Measurements from ENCODE around the gene MOB4. TPM values are rescaled to one million over a fixed set of nuclear protein-coding genes. Genes with fewer than 3 reads are reported as not detected.

Gene MOB4
- total and polyA plus RNA-seq, 12 donors = 17.2 to 43.2 (median 30.5) TPM

GRCh38 chr2:197516393-197516761 lies 511 bp downstream of the MOB4 start:
- 0% methylated on average over 17 of the region's 17 CpGs for WGBS, 2 donors
- peaks cover 0 to 11% (median 0%) of the 10 kb centered on the region in 9 donors for H3K36me3 ChIP-seq
- H3K4me3 ChIP-seq = peak overlapping the region; percentile 78 to 96 (median 84)
- no peak for TF ChIP-seq CTCF (IDR thresholded peaks at IDR 0.05)
- H3K27me3 ChIP-seq = no peaks in the 10 kb centered on the region
- intact Hi-C loops (cut with DNase I) = loop anchor here in 5 of 10 donors (5.0 to 10.0 kb wide), 3 partner anchors 156 to 191 kb away; partner anchors contain the start of gene MARS2 (in 5 of the 5)
- peaks cover 0 to 43% (median 30%) of the 10 kb centered on the region in 9 donors for H3K4me1 ChIP-seq
- H3K27ac ChIP-seq = peak overlapping the region; percentile 90 to 99 (median 94)
- peaks cover 0 to 4% (median 0%) of the 10 kb centered on the region in 11 donors for H3K9me3 ChIP-seq
- peak in 6 of 8 donors; percentile 3 to 26 (median 6) for ATAC-seq
- DNase-seq = no peak

- peaks cover 0 to 43% (median 30%) of the 10 kb centered on the region in 9 donors for H3K4me1 ChIP-seq
- TF ChIP-seq CTCF (IDR thresholded peaks at IDR 0.05) = no peak
- H3K9me3 ChIP-seq = peaks cover 0 to 4% (median 0%) of the 10 kb centered on the region in 11 donors
- intact Hi-C loops (cut with DNase I) = loop anchor here in 5 of 10 donors (5.0 to 10.0 kb wide), 3 partner anchors 155 to 190 kb away; partner anchors contain the start of gene MARS2 (in 5 of the 5)
- no peak for DNase-seq
- peak overlapping the region in 5 of 10 donors; percentile 93 to 99 (median 95) for H3K27ac ChIP-seq
- peaks cover 0 to 11% (median 0%) of the 10 kb centered on the region in 9 donors for H3K36me3 ChIP-seq
- no peak for ATAC-seq
- 40 to 42% methylated on average over 2 of the region's 2 CpGs for WGBS, 2 donors
- H3K4me3 ChIP-seq = peak overlapping the region in 9 of 10 donors; percentile 78 to 96 (median 88)
- no peaks in the 10 kb centered on the region for H3K27me3 ChIP-seq
Observed at GRCh38 chr2:197517150-197517549, 1.3 kb downstream of the MOB4 start.

- H3K27ac ChIP-seq = peak overlapping the region in 2 of 10 donors; percentile 18 to 34
- ATAC-seq (peak in 2 of 8 donors; percentile 27), DNase-seq (no peak)
- intact Hi-C loops (cut with DNase I) = no loop called here
- H3K4me1 ChIP-seq = peaks cover 0 to 25% (median 11%) of the 10 kb centered on the region in 9 donors
- TF ChIP-seq CTCF (IDR thresholded peaks at IDR 0.05) = no peak
- peaks cover 0 to 86% (median 34%) of the 10 kb centered on the region in 9 donors for H3K36me3 ChIP-seq
- no peaks in the 10 kb centered on the region for H3K9me3 ChIP-seq
- 9 to 18% methylated on average over 2 of the region's 2 CpGs for WGBS, 2 donors
- H3K27me3 ChIP-seq = no peaks in the 10 kb centered on the region
- no peak overlapping the region for H3K4me3 ChIP-seq
Observed at GRCh38 chr2:197538412-197538811, 22.5 kb downstream of the MOB4 start.

DNA sequence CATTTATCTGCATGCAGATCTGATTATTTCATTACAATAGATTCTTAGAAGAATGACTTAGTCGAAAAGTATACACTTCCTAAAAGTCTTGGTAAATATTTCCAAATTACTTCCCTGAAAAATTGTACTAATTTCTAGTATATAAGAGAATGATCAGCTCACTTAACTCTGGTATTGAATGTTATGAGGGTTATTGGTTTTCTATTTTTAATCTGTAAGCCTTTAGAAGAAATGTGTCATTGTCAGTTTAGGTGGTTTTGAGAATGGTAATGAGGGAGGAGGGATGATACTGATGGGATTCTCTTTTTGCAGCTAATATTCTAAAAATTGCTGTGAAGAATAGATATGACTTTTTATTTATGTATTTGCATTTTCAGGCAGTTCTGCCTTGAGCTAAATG lies 23.9 kb downstream of the MOB4 start:
- intact Hi-C loops (cut with DNase I) = no loop called here
- no peak overlapping the region for H3K27ac ChIP-seq
- TF ChIP-seq CTCF (IDR thresholded peaks at IDR 0.05) = no peak
- peaks cover 0 to 15% (median 8%) of the 10 kb centered on the region in 9 donors for H3K4me1 ChIP-seq
- no peaks in the 10 kb centered on the region for H3K27me3 ChIP-seq
- H3K36me3 ChIP-seq = peaks cover 0 to 98% (median 43%) of the 10 kb centered on the region in 9 donors
- H3K4me3 ChIP-seq = no peak overlapping the region
- H3K9me3 ChIP-seq = no peaks in the 10 kb centered on the region
- DNase-seq (no peak), ATAC-seq (no peak)
- WGBS, 2 donors = 76 to 89% methylated on average over 1 of the region's 1 CpG
